Muscle of leg (tissue), 11 donors: ENCODE results near the gene GFOD1. TPM values are rescaled to one million over a fixed set of nuclear protein-coding genes. Genes with fewer than 3 reads are reported as not detected.

Experiments used
- DNase-seq: peaks from one replicate; pipeline ENCODE4 v3.0.0; 2013
- H3K27ac ChIP-seq: one replicate; pipeline ENCODE4 v1.5.1; 2013; ENCODE audit warnings: mild to moderate bottlenecking, low read length, control low read depth
- H3K27me3 ChIP-seq: one replicate; pipeline ENCODE4 v1.6.1; 2013; ENCODE audit warnings: low read length; ENCODE audit not compliant: control insufficient read depth, insufficient read depth
- H3K36me3 ChIP-seq: one replicate; pipeline ENCODE4 v1.6.1; 2013; ENCODE audit warnings: low read length; ENCODE audit not compliant: control insufficient read depth, insufficient read depth
- H3K4me1 ChIP-seq: one replicate; pipeline ENCODE4 v1.6.1; 2013; ENCODE audit warnings: low read length; ENCODE audit not compliant: control insufficient read depth, insufficient read depth
- H3K4me3 ChIP-seq: one replicate; pipeline ENCODE4 v1.5.1; 2013; ENCODE audit warnings: low read length, control low read depth
- H3K9me3 ChIP-seq: replicated peaks from 2 replicates; pipeline ENCODE4 v1.6.1; 2013; ENCODE audit warnings: low read depth, low read length; ENCODE audit not compliant: control insufficient read depth
- WGBS: methylation state at CpG from one replicate; pipeline ENCODE4 v1.1.5; 2013; ENCODE audit warnings: missing lambda C conversion rate; ENCODE audit not compliant: insufficient coverage; 5-methylcytosine and 5-hydroxymethylcytosine counted together
- polyA plus RNA-seq, 8 donors: library from polyadenylated mRNA; unstranded; fragments of 120-200 nt; gene quantifications; one replicate each; pipeline versions ENCODE4 v1.2.1 to v1.2.3, GENCODE V29; 2013; ENCODE audit warnings: inconsistent platforms in 1 of 8, low replicate concordance in 1 of 8; ENCODE audit not compliant: insufficient read length in 8 of 8, insufficient read depth in 1 of 8
- total RNA-seq: library from RNA; stranded (reverse); fragments of 120-200 nt; gene quantifications from one replicate; pipeline ENCODE4 v1.2.4, GENCODE V29; 2013

GFOD1 gene
- total and polyA plus RNA-seq, 9 donors, result 2.1 to 4.1 (median 2.6) TPM

- peak; percentile 59 for DNase-seq
- Histone ChIP-seq H3K4me1 (peaks cover 15% of the 10 kb centered on the region), H3K4me3 (peak overlapping the region; percentile 45), H3K9me3 (no peaks in the 10 kb centered on the region), H3K36me3 (no peaks in the 10 kb centered on the region), H3K27ac (peak overlapping the region; percentile 37), H3K27me3 (peaks cover 16% of the 10 kb centered on the region)
- 8% methylated on average over 45 of the region's 57 CpGs for WGBS
Measured at GRCh38 chr6:13488015-13488895, 855 bp upstream of the GFOD1 start.

GRCh38 chr6:13486679-13487121 lies 700 bp downstream of the GFOD1 start:
- Histone ChIP-seq H3K4me1 (peaks cover 15% of the 10 kb centered on the region), H3K9me3 (no peaks in the 10 kb centered on the region), H3K27ac (no peak overlapping the region), H3K36me3 (no peaks in the 10 kb centered on the region), H3K4me3 (peak overlapping the region; percentile 65), H3K27me3 (peaks cover 17% of the 10 kb centered on the region)
- DNase-seq, result peak; percentile 65
- under 1% methylated on average over 39 of the region's 39 CpGs for WGBS

GRCh38 chr6:13485923-13486562 lies 1.4 kb downstream of the GFOD1 start:
- WGBS, result under 1% methylated on average over 18 of the region's 38 CpGs
- no peak overlapping the region for H3K27ac ChIP-seq
- peaks cover 15% of the 10 kb centered on the region for H3K4me1 ChIP-seq
- no peaks in the 10 kb centered on the region for H3K9me3 ChIP-seq
- peaks cover 17% of the 10 kb centered on the region for H3K27me3 ChIP-seq
- peak; percentile 45 for DNase-seq
- no peaks in the 10 kb centered on the region for H3K36me3 ChIP-seq
- H3K4me3 ChIP-seq, result peak overlapping the region; percentile 65

GRCh38 chr6:13485303-13485702 lies 2.1 kb downstream of the GFOD1 start:
- Histone ChIP-seq H3K9me3 (no peaks in the 10 kb centered on the region), H3K4me3 (peak overlapping the region; percentile 65), H3K4me1 (peaks cover 15% of the 10 kb centered on the region), H3K36me3 (no peaks in the 10 kb centered on the region), H3K27me3 (peaks cover 17% of the 10 kb centered on the region), H3K27ac (no peak overlapping the region)
- 80% methylated on average over 1 of the region's 4 CpGs for WGBS
- no peak for DNase-seq

- no CpG with 5 or more reads among the region's 3 CpGs for WGBS
- peaks cover 15% of the 10 kb centered on the region for H3K4me1 ChIP-seq
- no peak for DNase-seq
- no peak overlapping the region for H3K27ac ChIP-seq
- H3K9me3 ChIP-seq, result no peaks in the 10 kb centered on the region
- peaks cover 17% of the 10 kb centered on the region for H3K27me3 ChIP-seq
- no peaks in the 10 kb centered on the region for H3K36me3 ChIP-seq
- H3K4me3 ChIP-seq, result peak overlapping the region; percentile 8
Measured at GRCh38 chr6:13484827-13485226, 2.6 kb downstream of the GFOD1 start.

- no peak overlapping the region for H3K27ac ChIP-seq
- WGBS, result 90% methylated on average over 2 of the region's 6 CpGs
- H3K27me3 ChIP-seq, result peaks cover 17% of the 10 kb centered on the region
- DNase-seq, result no peak
- H3K36me3 ChIP-seq, result no peaks in the 10 kb centered on the region
- peaks cover 15% of the 10 kb centered on the region for H3K4me1 ChIP-seq
- H3K4me3 ChIP-seq, result no peak overlapping the region
- no peaks in the 10 kb centered on the region for H3K9me3 ChIP-seq
Measured at GRCh38 chr6:13484138-13484708, 3.2 kb downstream of the GFOD1 start.

GRCh38 chr6:13480631-13481501 lies 6.5 kb downstream of the GFOD1 start:
- no peak for DNase-seq

GRCh38 chr6:13479971-13480434 lies 7.4 kb downstream of the GFOD1 start:
- Histone ChIP-seq H3K27me3 (peaks cover 10% of the 10 kb centered on the region), H3K36me3 (no peaks in the 10 kb centered on the region), H3K4me3 (no peak overlapping the region), H3K4me1 (no peaks in the 10 kb centered on the region), H3K9me3 (peaks cover 3% of the 10 kb centered on the region), H3K27ac (no peak overlapping the region)
- WGBS, result 69% methylated on average over 3 of the region's 4 CpGs
- DNase-seq, result no peak

More at GRCh38 chr6:13480631-13481501, 6.5 kb downstream of the GFOD1 start:
- Histone ChIP-seq H3K36me3 (no peaks in the 10 kb centered on the region), H3K4me3 (no peak overlapping the region), H3K4me1 (peaks cover 5% of the 10 kb centered on the region), H3K27me3 (peaks cover 15% of the 10 kb centered on the region), H3K27ac (no peak overlapping the region), H3K9me3 (peaks cover 3% of the 10 kb centered on the region)
- 85% methylated on average over 3 of the region's 6 CpGs for WGBS

- Histone ChIP-seq H3K27me3 (peaks cover 6% of the 10 kb centered on the region), H3K36me3 (no peaks in the 10 kb centered on the region), H3K27ac (no peak overlapping the region), H3K4me1 (no peaks in the 10 kb centered on the region), H3K9me3 (peaks cover 3% of the 10 kb centered on the region), H3K4me3 (no peak overlapping the region)
- DNase-seq, result no peak
- WGBS, result 100% methylated on average over 1 of the region's 2 CpGs
Measured at GRCh38 chr6:13479206-13479800, 8.1 kb downstream of the GFOD1 start.
